Germinal center (tissue), 1 donor: ENCODE measurements around the gene FOXO6.

Experiments used
- DNase-seq: peaks from one replicate; pipeline ENCODE4 v3.0.0; 2012; ENCODE audit warnings: mixed read lengths, low spot score

FOXO6 gene

GRCh38 chr1:41408691-41409090, 47.5 kb downstream of the FOXO6 start:
- no peak for DNase-seq

DNA sequence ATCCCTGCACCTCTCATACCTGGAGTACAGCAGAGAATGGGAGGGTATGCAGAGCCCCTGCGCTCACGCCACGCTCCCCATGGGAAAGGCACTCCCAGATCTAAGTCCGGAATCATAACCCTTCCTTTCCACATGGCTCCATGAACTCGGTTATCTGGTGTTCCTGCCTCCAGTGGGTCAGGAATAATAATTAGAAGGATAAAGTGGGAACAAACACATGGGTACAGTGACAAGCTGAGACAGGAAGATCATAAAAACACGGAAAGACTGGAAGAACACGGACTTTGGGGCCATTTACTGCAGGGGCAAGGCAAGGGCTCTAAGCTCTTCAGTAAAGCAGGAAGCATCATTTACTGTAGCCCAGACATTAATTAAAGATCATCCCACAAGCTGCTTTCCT, 48.6 kb downstream of the FOXO6 start:
- no peak for DNase-seq

DNA sequence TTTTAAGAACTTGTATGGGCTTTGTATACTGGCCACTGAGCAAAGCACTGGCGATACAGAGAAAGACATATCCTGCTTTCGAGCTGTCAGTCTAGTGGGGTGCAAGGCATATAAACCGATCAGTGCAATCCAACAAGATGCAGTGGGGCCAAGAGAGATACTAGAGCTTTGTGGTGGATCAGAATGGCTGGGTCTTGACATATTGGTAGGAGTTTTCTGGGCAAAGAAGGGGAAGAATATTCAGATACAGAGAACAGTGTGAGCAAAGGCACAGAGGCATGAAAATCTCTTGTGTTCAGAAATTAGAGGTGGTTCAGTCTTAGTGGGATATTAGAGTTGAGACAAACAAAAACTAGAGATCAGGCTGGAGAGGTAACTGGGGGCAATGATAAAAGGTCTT, 49.2 kb downstream of the FOXO6 start:
- DNase-seq = no peak

DNA sequence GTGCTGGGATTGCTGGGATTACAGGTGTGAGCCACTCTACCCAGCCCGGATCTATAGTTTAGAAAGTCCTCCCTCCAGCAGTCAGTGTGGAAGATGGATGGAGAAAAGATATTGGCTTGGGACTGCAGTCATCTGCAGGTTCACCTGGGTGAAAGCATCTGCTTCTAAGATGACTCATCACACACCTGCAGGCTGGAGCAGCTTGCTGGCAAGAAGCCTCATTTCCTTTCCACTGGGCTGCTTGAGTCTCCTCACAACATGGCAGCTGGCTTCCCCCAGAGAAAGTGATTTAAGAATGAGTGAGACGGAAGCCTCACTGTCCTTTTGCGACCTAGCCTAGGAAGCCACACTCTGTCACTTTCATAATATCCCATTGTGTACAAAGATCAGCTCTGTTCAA, 50.0 kb downstream of the FOXO6 start:
- DNase-seq = no peak

DNA sequence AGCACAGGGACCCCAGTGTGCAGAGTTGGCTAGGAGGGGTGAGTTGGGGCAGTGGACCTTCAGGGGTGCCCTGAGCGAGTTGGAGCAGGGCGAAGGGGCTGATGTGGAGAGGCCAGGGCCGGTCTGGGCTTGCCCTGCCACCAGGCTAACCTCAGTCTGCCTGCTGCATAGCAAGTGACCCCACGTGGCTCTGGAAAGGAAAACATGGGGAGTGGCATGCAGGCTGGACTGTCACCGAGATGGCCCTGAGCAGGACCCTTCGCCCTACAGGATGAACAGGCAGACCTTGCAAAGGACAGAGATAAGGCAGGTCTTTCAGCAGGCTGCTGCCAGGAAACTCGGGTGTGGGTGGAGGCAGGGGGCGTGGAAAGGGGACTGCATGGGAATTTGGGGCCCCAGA, 51.5 kb downstream of the FOXO6 start:
- DNase-seq = no peak

DNA sequence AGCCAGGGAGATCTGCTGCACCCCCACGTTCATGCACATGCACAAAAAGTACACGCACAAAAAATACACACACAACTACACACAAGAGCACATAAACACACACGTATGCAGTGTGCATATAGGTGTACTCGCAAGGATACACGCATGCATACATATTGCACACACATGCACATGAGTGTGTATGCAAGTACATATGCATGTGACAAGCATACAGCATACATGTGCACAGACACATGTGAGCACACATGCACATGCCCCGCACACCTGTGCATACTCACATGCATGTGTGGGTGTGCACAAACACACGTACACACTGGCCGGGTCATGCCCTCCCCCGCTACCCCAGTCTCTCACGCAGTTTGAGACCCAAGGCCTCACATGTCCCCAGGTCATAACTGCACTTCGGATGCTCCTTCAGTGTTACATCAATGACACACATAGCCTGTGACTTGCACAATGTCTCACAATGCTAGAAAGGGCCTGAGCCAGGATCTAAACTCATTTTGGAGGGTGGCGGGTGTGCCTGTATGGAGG, 52.6 kb downstream of the FOXO6 start:
- DNase-seq = no peak

DNA sequence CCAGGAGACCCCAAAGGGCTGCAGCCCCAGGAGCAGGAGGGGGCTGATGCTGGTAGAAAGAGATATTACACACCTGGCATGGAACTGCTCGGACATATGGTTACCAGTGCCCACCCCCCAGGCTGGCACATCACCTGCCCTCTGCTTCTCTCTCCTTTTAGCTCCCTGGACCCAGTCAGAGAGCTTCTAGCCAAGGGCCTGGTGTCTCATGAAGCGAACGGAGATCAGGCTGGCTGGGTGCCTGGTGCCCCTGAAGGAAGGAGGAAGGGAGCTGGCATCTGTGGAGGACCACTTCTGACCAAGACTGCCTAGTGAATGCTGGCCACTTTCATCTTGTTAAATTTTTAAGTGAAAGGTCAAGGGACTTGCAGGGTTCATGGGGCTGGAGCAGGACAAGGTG, 53.1 kb downstream of the FOXO6 start:
- no peak for DNase-seq

DNA sequence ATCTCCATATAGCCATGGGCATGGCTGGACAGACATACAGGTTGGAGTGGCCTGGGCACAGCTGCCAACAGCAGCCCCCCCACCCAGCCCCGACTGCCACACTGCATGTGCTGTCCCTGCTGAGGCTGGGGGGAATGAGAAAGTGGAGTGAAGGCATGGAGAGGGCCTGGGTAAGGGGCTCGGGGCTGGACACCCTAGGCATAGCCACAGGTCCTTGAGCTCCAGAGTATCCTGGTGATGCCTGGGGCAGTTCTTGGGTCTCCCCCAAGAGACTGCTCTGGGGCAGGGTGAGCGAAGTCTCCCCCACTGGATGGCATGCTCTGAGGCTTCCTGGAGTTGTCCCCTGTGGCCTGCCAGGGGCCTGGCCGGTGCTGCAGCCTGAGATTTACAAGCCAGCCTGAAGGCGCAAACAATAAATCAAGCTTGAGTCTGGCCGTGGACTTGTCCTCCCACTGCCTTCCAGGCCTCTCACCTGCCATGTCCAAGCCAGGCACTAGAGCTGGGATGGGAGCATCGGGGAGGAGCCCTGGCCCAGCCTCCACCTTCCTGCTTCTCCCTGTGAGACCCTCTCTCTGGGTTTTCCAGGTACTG, 53.6 kb downstream of the FOXO6 start:
- DNase-seq = no peak

- DNase-seq = no peak
Measured at GRCh38 chr1:41416081-41416480, 54.8 kb downstream of the FOXO6 start.

GRCh38 chr1:41416552-41417334, 55.5 kb downstream of the FOXO6 start:
- peak; percentile 65 for DNase-seq

DNA sequence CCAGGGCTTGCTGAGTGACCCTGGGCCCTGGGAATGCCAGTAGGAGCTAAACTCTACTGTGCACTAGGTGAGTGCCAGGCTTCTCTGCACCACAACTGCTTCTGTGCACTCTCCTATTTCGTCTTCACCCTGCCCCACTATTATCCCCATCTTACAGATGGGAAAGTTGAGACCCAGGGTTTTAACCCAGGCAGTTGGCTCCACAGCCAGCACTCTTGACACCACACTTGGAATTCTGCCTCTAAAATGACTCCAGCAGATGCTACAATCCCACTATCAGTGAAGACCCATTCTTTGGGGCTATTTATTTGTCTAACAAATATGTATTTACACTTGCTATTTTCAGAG, 56.1 kb downstream of the FOXO6 start:
- DNase-seq = no peak

- DNase-seq = no peak
Measured at GRCh38 chr1:41417746-41418145, 56.5 kb downstream of the FOXO6 start.

DNA sequence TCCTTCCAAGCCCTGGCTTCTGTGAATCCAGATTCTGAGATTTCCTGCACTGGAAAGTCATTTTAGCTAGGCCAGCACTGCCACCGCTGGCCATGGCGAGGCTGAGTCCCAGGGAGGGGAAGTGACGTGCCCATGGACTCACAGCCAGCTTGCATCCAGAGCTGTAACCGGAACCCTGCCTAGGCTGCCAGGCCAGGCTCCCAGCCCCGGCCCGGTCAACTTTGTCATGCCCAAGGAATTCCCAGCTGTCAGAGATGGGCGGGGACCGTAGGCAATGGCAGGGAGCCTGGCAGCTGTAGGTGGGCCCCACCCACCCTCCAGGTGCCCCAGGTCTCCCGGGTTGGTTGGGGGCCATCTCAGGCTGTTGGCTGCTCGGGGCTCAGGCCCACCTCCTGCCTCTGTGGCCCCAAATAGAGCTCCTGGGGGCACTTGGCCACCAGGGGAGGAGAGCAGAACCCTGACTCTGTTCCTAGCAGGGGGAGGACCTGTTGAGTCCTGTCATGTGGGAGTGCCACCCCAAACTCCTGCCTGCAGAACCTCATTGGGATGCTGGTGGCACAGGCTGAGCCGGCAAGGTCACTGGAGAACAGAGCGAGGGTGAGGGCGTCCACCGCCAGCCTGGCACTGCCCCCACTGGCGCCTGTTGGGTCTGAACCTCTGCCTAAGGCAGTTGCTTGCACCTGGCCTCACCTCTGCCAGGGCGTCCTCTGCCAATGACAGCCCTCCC, 57.8 kb downstream of the FOXO6 start:
- no peak for DNase-seq

- no peak for DNase-seq
Measured at GRCh38 chr1:41419584-41420295, 58.5 kb downstream of the FOXO6 start.

GRCh38 chr1:41420351-41420750, 59.1 kb downstream of the FOXO6 start:
- no peak for DNase-seq

- DNase-seq = no peak
Measured at GRCh38 chr1:41420860-41421259, 59.6 kb downstream of the FOXO6 start.

DNA sequence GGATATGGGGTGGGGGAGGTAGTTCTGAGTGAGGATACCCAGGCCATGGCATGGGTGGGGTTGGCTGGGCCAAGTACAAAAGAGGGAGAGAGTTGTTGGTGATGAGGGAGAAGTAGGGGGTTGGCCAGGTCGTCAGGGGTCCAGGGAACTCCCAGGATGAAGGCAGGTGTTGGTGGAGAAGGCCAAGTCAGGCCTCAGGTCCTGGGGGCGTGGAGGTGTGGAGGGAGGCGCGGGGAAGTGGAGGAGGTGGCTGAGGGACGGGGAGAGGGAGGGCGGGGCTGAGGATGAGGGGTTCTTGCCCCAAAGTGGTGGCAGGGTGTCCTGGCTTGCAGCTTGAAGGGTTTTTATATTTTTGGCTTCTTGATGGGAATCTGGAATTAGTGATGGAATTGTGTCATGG, 61.1 kb downstream of the FOXO6 start:
- DNase-seq = no peak

- no peak for DNase-seq
Measured at GRCh38 chr1:41423511-41424191, 62.4 kb downstream of the FOXO6 start.

- DNase-seq = no peak
Measured at GRCh38 chr1:41424581-41425118, 63.4 kb downstream of the FOXO6 start.

- DNase-seq = no peak
Measured at GRCh38 chr1:41425369-41425768, 64.1 kb downstream of the FOXO6 start.

DNA sequence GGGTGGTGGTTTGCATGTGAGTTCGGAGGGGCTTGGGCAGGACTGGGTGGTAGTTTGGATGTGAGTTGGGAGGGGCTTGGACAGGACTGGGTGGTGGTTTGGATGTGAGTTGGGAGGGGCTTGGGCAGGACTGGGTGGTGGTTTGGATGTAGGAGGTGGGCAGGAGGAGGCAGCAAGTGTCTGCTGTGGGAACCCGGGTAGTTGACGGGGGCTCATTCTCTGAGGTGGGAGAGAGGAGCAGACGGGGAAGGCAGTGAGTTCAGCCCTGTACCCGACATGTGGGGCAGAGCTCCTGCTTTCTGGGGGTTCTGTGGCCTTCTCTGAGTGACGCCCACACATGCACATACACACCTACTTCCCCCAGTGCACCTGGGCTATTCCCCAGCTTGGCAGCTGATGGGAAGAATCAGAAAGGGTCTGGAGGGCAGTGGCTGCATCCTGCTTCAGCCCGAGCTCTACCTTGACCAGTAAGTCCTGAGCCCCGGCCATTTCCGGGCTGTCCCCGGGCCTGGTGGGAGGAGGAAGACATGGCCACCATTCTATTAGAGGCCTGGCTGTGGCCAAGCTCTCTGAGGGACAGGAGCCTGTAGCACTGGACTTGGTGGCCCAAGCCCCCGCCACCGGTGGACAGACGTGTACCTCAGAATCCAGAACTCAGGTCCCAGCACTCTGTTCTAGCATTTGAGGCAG, 65.1 kb downstream of the FOXO6 start:
- no peak for DNase-seq
